ENCODE results near the gene SLC16A9.
"Not testable (repeated sequence)": the region's sequence is repeated elsewhere in the genome, so short reads cannot be mapped to it uniquely, and the experiment has no call there.

The SLC16A9 gene

DNA sequence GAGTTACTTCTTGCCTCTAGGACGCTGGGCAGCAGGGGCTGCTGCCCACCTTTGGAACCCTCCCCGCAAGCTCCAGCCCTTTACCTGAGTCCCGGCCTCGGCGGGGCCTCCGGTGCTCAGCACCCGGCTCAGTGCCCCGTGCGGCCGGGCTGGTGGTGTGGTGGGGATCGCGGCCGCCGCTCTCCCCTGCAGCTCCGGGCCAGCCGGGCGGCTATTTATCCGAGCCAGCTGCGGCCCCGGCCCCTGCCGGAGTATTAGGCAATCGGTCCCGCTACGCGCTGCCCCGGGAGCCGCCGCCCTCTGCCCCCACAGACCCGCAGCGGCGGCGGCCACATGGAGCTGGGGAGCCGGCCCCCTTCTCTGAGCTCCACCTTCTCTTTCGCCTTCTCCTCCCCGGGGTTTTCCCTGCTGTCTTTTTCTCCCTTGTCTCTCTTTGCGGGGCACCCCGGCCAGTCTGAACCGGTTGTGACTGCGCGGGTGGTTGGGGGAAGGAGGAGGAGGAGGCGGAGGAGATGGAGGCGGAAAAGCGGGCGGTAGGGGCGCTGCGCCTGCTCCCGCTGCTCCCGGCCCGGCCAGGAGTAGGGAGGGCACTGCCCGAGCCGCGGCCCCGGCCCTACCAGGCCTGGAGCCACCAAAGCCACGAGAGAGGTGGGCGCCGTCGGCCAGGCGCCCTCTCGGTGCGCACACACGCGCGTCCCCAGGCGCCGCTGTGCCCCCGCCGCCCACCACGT, at the start of gene SLC16A9:
Gene SLC16A9 (minus strand): TSS at position 456 of the 731 bp plus-strand sequence. CDS start 25,559 bp downstream, outside the sequence.
- DNase-seq, result peak; percentile 53

DNA sequence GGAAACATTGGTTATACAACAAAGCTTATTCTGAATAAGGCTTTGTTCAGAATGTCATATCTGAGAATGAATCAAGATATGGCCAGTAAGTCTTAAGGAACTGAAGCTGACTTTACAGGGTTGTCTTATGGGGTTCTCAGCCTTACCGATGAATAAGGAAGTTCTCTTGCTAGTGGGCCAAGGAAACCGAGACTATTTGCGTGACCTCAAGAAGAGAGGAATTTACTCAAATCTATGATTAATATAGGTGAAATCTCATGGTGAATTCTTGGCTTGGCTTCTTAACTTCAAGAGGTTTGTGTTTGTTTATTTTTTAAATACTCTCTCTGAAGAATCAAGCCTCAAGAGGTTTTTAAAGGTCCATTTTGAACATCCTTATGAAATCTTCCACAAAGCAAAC, 48.3 kb upstream of the SLC16A9 start:
- DNase-seq, result no peak

DNA sequence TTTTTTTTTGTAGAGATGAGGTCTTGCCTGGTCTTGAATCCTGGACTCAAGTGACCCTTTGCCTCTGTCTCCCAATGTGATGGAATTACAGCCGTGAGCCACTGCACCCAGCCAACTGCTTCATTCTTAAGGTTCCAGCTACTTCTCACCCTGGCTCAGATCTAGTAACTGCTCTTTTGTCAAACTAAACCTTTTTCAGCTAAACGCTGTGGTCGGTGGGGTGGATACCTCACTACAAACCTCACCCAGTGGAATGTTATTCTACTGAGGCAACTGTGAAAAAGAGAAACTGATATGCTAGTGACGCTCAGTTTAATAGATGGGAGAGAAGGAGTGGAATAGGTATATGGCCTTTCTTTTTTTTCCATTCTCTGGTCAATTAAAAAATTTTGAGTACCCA, 45.3 kb upstream of the SLC16A9 start:
- no peak for DNase-seq

- no peak for DNase-seq
Measured at GRCh38 chr10:59753267-59753666, 43.6 kb upstream of the SLC16A9 start, which contains the start of gene MRLN. Gene MRLN (minus strand): TSS chr10:59753455.

DNA sequence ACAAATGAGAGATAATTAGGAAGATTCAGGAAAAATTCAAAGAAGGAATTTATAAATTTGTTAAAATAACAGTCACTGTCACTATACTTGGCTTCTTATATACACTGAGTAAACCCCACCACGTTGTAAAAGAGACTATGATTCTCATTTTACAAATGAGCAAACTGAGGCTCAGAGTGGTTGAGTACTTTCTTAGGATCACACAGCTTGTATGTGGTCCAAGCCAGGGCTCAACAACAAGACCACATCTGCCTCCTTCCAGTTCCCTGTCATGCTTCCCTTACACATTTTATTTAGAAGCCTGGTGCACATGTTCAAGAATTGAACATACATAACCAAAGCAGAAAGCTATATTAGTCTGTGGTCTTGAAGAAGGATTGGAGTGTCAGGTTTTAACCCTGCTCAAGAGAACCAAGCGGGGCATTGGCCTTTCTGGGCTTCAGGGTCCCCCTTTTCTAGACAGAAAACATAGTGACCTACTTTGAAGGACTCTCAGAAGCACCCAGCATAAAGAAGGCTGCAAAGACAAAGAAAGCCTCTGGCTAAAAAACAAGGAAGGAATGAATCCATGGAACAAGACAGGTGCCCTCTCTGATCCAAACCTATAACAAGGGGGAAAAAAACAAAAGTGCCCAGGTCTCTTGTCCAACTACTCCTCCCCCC, 42.8 kb upstream of the SLC16A9 start:
- no peak for DNase-seq

- DNase-seq, result no peak
Measured at GRCh38 chr10:59750155-59750945, 40.7 kb upstream of the SLC16A9 start.

DNA sequence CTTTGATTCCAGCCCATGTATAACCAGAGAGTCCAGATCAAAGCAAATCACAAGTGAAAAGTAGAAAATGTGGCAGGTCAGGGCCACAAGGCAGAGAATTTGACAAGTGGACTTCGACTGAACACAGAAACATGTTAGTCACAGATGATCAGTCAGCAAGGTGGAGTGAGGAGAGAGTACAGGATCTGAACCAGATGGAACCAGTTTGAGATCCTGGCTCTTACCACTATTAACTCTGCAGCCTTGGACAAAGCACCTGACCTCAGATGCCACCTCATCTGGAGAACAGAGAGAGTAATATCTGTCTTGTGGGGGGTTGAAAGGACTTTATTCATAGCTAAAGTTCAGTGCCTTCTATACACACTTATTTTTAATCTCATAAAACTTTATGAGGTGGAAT, 39.2 kb upstream of the SLC16A9 start:
- no peak for DNase-seq

DNA sequence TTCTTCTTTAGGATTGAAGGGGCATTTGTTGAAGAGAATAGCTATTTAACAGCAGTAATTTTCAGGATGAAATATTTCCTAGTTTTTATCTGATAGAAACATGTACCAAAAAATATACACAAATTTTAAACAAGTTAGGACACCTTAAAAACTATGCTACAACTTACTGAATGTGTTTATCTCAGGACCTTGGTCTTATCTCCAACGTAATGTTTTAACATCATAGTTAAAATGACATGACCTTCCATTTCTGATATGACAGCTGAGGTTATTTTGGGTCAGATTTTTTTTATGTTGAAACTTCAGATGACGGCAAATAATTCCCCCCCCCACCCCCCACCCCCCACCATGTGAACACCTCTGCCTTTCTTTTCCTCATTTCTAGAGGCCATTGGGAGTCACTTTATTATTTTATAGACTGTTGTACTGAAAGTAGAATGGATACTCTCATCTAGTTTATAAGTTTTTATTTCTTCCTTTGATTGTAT, 35.6 kb upstream of the SLC16A9 start:
- no peak for DNase-seq

GRCh38 chr10:59744762-59745161, 35.1 kb upstream of the SLC16A9 start:
- not testable (repeated sequence) for DNase-seq

- DNase-seq, result not testable (repeated sequence)
Measured at GRCh38 chr10:59744156-59744555, 34.5 kb upstream of the SLC16A9 start.

DNA sequence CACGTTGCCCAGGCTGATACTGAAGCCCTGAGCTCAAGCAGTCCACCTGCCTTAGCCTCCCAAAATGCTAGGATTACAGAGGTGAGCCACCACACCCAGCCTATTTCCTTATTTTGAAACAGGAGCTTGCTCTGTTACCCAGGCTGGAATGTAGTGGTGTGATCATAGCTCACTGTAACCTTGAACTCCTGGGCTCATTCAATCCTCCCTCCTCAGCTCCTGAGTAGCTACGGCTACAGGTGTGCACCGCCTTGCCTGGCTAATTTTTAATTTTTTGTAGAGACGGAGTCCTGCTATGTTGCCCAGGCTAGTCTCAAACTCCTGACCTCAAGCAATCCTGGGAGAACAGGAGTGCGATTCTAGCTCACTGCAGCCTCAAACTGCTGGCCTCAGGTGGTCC, 31.9 kb upstream of the SLC16A9 start:
- DNase-seq, result no peak

GRCh38 chr10:59741048-59741447, 31.4 kb upstream of the SLC16A9 start:
- no peak for DNase-seq

DNA sequence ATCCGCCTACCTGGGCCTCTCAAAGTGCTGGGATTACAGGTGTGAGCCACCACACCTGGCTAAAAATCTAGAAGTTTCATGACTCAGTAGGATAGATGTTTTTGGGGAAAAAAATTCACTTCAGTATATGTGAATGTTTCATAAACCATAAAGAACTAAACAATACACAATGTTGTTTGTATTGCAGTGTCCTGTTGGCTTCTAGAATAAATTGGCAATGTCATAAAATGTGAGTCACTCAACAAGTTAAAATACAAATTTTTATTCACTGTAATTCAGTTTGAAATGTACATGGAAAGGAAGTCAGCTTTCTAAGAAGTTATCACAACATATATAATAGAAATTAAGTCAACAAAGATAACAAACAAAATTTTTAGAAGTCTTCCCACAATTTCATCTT, 27.1 kb upstream of the SLC16A9 start:
- no peak for DNase-seq

GRCh38 chr10:59735296-59735695, 25.6 kb upstream of the SLC16A9 start:
- no peak for DNase-seq

- DNase-seq, result no peak
Measured at GRCh38 chr10:59734014-59734462, 24.4 kb upstream of the SLC16A9 start.

DNA sequence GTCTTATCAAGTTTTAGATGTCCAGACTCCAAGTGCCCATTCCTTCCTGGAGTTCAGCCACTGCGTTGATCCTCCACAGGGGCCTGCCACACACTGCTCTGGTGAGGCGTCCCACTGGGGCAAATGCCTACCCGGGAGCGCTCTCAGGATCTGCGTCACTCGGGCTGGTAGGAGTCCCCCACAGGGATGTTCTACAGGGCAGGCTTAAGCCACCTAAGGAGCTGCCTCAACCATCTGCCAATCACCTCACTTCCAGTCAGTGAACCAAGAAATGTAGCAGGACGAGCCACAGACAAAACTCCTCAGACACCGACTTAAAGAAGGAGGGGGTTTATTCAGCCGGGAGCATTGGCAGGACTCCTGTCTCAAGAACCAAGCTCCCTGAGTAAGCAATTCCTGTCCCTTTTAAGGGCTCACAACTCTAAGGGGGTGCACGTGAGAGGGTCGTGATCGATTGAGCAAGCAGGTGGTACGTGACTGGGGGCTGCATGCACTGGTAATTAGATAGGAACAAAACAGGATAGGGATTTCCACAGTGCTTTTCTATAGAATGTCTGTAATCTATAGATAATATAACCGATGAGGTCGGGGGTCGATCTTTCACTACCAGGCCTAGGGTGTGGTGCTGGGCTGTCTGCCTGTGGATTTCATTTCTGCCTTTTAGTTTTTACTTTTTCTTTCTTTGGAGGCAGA, 23.8 kb upstream of the SLC16A9 start:
- DNase-seq, result not testable (repeated sequence)

DNA sequence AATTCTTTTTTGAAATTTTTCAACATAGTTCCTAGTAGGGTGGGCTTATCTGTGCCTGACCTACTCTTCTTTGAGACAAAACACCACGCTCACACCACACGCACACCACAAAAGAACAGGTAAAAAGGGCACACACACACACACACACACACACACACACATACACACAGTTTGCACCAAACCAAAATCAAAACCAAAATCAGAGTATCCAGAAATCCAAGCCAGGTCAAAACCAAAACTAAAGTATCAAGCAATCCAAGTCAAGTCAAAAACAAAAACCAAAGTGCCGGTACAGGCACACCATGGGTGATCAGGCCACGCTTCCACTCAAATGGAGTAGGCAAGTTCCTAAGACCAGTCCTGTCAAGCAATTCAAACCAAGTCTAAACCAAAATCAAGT, 23.2 kb upstream of the SLC16A9 start:
- DNase-seq, result not testable (repeated sequence)

DNA sequence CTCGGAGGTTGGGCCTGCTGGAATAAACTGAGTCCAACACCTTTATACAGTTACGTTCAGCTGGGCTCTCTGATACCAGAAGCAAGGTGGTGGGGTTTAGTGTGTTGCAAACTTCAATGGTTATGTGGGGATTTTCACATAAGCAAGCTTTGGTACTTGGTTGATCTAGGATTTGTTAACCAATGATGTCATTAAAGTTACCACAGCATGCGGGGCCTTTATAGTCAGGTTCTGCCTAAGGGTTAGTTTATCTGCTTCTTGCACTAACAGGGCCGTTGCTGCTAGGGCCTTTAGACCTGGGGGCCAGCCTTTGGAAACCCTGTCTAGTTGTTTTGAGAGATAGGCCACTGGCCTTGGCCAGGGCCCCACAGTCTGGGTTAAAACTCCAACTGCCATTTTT, 19.5 kb upstream of the SLC16A9 start:
- DNase-seq, result not testable (repeated sequence)

DNA sequence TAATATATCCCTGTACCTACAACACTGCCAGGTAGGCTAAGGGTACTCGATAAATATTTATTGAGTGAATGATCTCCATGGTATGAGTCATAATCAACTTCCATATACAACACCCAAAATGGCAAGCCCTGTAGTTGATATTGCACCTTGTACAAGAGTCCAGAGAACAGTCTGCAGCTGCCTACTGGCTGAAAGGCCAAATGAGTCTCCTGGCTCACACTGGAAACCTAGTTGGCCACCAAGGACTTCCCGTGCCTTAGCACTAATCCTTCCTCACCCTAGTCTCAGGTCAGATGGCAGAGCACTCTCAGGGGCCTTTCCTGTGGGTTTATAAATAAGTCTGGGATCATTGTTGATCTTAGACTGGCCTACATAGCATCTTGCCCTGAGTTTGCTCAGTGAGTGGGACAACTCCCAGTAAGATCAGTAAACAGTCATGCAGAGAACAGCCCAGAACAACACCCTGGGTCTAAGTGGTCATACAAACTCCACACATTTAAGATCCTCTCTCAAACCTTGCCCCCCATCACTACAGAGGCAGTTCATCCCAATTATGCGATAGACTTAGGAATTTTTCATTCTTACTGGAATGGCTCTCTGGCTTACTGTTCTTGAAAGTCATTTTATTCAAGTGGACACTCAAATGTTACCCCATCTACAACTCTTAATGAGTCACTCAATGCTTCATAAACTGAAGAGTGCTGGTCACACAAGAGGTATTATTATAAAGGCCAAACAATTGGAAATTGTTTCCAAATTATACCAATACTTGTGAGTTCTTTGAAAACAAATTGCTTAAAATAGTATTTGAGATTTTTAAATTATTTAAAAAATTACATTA, 14.7 kb upstream of the SLC16A9 start:
- no peak for DNase-seq

DNA sequence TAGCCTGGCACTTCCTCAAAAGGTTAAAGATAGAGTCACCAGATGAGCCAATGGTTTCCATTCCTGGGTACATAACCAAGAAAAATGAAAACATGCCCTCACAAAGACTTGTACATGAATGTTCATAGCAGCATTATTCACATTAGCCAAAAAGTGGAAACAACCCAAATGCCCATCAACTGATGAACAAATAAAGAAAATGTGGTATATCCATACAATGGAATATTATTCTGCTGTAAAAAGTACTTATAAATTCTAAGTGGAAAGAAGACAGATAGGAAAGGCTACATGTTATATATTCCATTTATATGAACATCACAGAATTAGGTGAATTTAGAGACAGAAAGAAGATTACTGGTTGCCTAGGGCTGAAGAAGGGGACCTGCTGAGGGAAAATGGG, 10.7 kb upstream of the SLC16A9 start:
- DNase-seq, result no peak

DNA sequence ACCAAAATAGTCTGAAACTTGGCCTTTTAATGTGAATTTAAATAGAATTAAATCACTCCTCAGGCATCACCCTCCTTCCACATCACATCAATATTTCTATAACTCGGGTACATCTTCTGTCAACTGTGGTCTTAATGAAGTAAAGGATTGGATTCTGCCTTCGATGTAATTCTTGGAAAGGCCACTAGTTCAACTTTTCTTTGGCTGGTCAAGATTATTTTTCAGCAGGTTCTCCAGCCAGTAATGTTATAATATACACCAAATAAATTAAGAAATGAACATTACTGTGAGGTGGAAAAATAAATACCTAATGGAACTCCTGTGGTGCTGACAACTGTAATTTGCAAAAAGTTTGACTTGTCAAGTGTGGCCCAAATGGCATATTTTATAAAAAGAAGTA, 9.7 kb upstream of the SLC16A9 start:
- no peak for DNase-seq

DNA sequence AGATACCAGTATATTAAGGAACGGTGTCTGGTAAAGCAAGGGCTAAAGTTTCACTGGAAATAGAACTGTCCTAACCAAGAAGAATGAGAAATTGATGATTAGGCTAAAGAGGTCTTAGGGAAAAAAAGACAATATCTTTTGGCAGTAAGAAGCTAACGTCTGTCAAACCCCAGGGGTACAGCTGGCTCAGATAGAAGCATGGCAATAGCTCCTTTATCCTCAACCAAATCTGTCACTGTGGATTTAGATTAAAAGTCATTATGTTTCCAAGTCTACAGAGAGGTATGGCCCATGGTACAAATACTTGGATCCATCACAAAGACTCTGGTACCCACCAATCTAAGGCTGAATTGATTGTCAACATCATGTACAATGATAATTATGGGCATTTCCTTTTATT, 8.6 kb upstream of the SLC16A9 start:
- DNase-seq, result no peak
